Endothelial cell (in vitro differentiated cells): ENCODE measurements around the gene YPEL2. TPM values are rescaled to one million over a fixed set of nuclear protein-coding genes. Genes with fewer than 3 reads are reported as not detected.

Experiments used
- DNase-seq: peaks from one replicate; pipeline ENCODE4 v3.0.0; 2021; ENCODE audit warnings: low spot score
- H3K27ac Mint-ChIP-seq: one replicate; pipeline ENCODE4 v1.8.0; 2021; ENCODE audit warnings: mixed read lengths, inconsistent platforms; ENCODE audit not compliant: unreplicated experiment
- H3K27me3 Mint-ChIP-seq: one replicate; pipeline ENCODE4 v1.8.0; 2021; ENCODE audit warnings: mild to moderate bottlenecking, moderate library complexity, mixed read lengths, inconsistent platforms; ENCODE audit not compliant: unreplicated experiment
- H3K36me3 Mint-ChIP-seq: one replicate; pipeline ENCODE4 v1.8.0; 2021; ENCODE audit warnings: mild to moderate bottlenecking, low read depth, mixed read lengths, inconsistent platforms; ENCODE audit not compliant: unreplicated experiment
- H3K4me1 Mint-ChIP-seq: one replicate; pipeline ENCODE4 v1.8.0; 2021; ENCODE audit warnings: mild to moderate bottlenecking, mixed read lengths, inconsistent platforms; ENCODE audit not compliant: unreplicated experiment
- H3K4me3 Mint-ChIP-seq: one replicate; pipeline ENCODE4 v1.8.0; 2021; ENCODE audit warnings: mild to moderate bottlenecking, mixed read lengths, inconsistent platforms; ENCODE audit not compliant: unreplicated experiment
- H3K9me3 Mint-ChIP-seq: one replicate; pipeline ENCODE4 v1.8.0; 2021; ENCODE audit warnings: mixed read lengths, inconsistent platforms; ENCODE audit not compliant: unreplicated experiment
- CTCF ChIP-seq: fragments of 200-600 bp; sonication (generic); IDR thresholded peaks from one replicate; pipeline ENCODE4 v1.5.0; 2021; ENCODE audit warnings: antibody characterized with exemption; ENCODE audit not compliant: unreplicated experiment
- total RNA-seq: library from RNA; stranded (reverse); fragmentation: NEBNext Ultra II Directional; extraction: Animal tissue kit (Norgen Biotek cat#: 25700); gene quantifications from one replicate; pipeline ENCODE4 v1.2.1, GENCODE V29; 2021; ENCODE audit not compliant: unreplicated experiment

YPEL2 gene
- total RNA-seq, 1 donor from 2014 or later: 16.7 TPM

GRCh38 chr17:59330053-59330942 is 1.2 kb upstream of the YPEL2 start:
- DNase-seq: peak; percentile 45
- Mint-ChIP-seq H3K27ac (peak overlapping the region; percentile 92), H3K4me3 (peak overlapping the region; percentile 86)

GRCh38 chr17:59331929-59332748 is 684 bp downstream of the YPEL2 start:
- peaks cover 9% of the 10 kb centered on the region for H3K36me3 Mint-ChIP-seq
- H3K4me3 Mint-ChIP-seq: peak overlapping the region; percentile 98
- H3K9me3 Mint-ChIP-seq: no peaks in the 10 kb centered on the region
- peak; percentile 46 for DNase-seq
- H3K27me3 Mint-ChIP-seq: peaks cover 10% of the 10 kb centered on the region
- TF ChIP-seq CTCF: no peak
- peaks cover 67% of the 10 kb centered on the region for H3K4me1 Mint-ChIP-seq
- H3K27ac Mint-ChIP-seq: peak overlapping the region; percentile 84

More at GRCh38 chr17:59330053-59330942, 1.2 kb upstream of the YPEL2 start:
- H3K27me3 Mint-ChIP-seq: peaks cover 10% of the 10 kb centered on the region
- H3K9me3 Mint-ChIP-seq: no peaks in the 10 kb centered on the region
- no peak for TF ChIP-seq CTCF
- H3K4me1 Mint-ChIP-seq: peaks cover 63% of the 10 kb centered on the region
- peaks cover 9% of the 10 kb centered on the region for H3K36me3 Mint-ChIP-seq

GRCh38 chr17:59332749-59333377 is 1.4 kb downstream of the YPEL2 start:
- H3K36me3 Mint-ChIP-seq: peaks cover 9% of the 10 kb centered on the region
- peaks cover 10% of the 10 kb centered on the region for H3K27me3 Mint-ChIP-seq
- peak overlapping the region; percentile 84 for H3K27ac Mint-ChIP-seq
- TF ChIP-seq CTCF: no peak
- H3K9me3 Mint-ChIP-seq: no peaks in the 10 kb centered on the region
- DNase-seq: peak; percentile 14
- peak overlapping the region; percentile 98 for H3K4me3 Mint-ChIP-seq
- H3K4me1 Mint-ChIP-seq: peaks cover 59% of the 10 kb centered on the region

GRCh38 chr17:59333836-59334235 is 2.4 kb downstream of the YPEL2 start:
- H3K9me3 Mint-ChIP-seq: no peaks in the 10 kb centered on the region
- no peak for DNase-seq
- no peak overlapping the region for H3K27ac Mint-ChIP-seq
- peaks cover 7% of the 10 kb centered on the region for H3K27me3 Mint-ChIP-seq
- H3K4me3 Mint-ChIP-seq: peak overlapping the region; percentile 42
- peaks cover 9% of the 10 kb centered on the region for H3K36me3 Mint-ChIP-seq
- peaks cover 54% of the 10 kb centered on the region for H3K4me1 Mint-ChIP-seq
- no peak for TF ChIP-seq CTCF
